ENCODE results near the gene TM4SF18.

Gene TM4SF18

GRCh38 chr3:149325581-149325980 is 7.9 kb downstream of the TM4SF18 start:
- DNase-seq: no peak

GRCh38 chr3:149324332-149324731 is 9.1 kb downstream of the TM4SF18 start:
- DNase-seq: no peak

- DNase-seq: no peak
Observed at GRCh38 chr3:149321640-149322039, 11.8 kb downstream of the TM4SF18 start.

- no peak for DNase-seq
Observed at GRCh38 chr3:149321136-149321535, 12.3 kb downstream of the TM4SF18 start.

GRCh38 chr3:149319750-149320149 is 13.7 kb downstream of the TM4SF18 start:
- DNase-seq: no peak

- DNase-seq: no peak
Observed at GRCh38 chr3:149317072-149317471, 16.4 kb downstream of the TM4SF18 start.

GRCh38 chr3:149316437-149316836 is 17.0 kb downstream of the TM4SF18 start:
- DNase-seq: no peak

GRCh38 chr3:149315694-149316093 is 17.7 kb downstream of the TM4SF18 start:
- no peak for DNase-seq

- DNase-seq: no peak
Observed at GRCh38 chr3:149314807-149315578, 18.4 kb downstream of the TM4SF18 start.

- no peak for DNase-seq
Observed at GRCh38 chr3:149313542-149313941, 19.9 kb downstream of the TM4SF18 start.

GRCh38 chr3:149310796-149311534 is 22.5 kb downstream of the TM4SF18 start:
- DNase-seq: no peak

GRCh38 chr3:149307435-149307783 is 26.0 kb downstream of the TM4SF18 start:
- no peak for DNase-seq

GRCh38 chr3:149306751-149307434 is 26.5 kb downstream of the TM4SF18 start:
- DNase-seq: no peak

- DNase-seq: no peak
Observed at GRCh38 chr3:149305376-149305775, 28.1 kb downstream of the TM4SF18 start.

GRCh38 chr3:149299938-149300801 is 33.3 kb downstream of the TM4SF18 start:
- DNase-seq: peak; percentile 52

- DNase-seq: no peak
Observed at GRCh38 chr3:149296972-149297371, 36.5 kb downstream of the TM4SF18 start.

- no peak for DNase-seq
Observed at GRCh38 chr3:149292666-149293065, 40.8 kb downstream of the TM4SF18 start.

- DNase-seq: peak; percentile 56
Observed at GRCh38 chr3:149291178-149291577, 42.3 kb downstream of the TM4SF18 start.

GRCh38 chr3:149288655-149289054 is 44.8 kb downstream of the TM4SF18 start:
- DNase-seq: peak; percentile 27

GRCh38 chr3:149284034-149284433 is 49.4 kb downstream of the TM4SF18 start:
- DNase-seq: no peak

GRCh38 chr3:149283401-149283800 is 50.0 kb downstream of the TM4SF18 start:
- no peak for DNase-seq

GRCh38 chr3:149282836-149283235 is 50.6 kb downstream of the TM4SF18 start:
- no peak for DNase-seq

- no peak for DNase-seq
Observed at GRCh38 chr3:149282322-149282721, 51.1 kb downstream of the TM4SF18 start.

Data from RPMI8226 (cell line).